Breast epithelium (tissue), 3 donors: Measurements from ENCODE around the gene NFAM1.

Experiments
- CTCF ChIP-seq, 3 donors: fragments of 450-650 bp; IDR thresholded peaks; one replicate each; pipeline ENCODE4 v1.5.1; 2016 to 2017; ENCODE audit warnings: antibody characterized with exemption in 3 of 3, mild to moderate bottlenecking in 3 of 3, moderate library complexity in 3 of 3
- POLR2A ChIP-seq: fragments of 450-650 bp; IDR thresholded peaks from one replicate; pipeline ENCODE4 v1.6.1; 2016; ENCODE audit warnings: antibody characterized with exemption, mild to moderate bottlenecking, moderate library complexity
- POLR2AphosphoS5 ChIP-seq, 3 donors: sonication (generic); formaldehyde crosslinking; IDR thresholded peaks; one replicate each; pipeline ENCODE4 v1.6.1; 2017; ENCODE audit warnings: antibody characterized with exemption in 3 of 3

- TF ChIP-seq POLR2AphosphoS5 (IDR thresholded peaks at IDR 0.05), result no peak
- TF ChIP-seq POLR2A, result no peak
- TF ChIP-seq CTCF (IDR thresholded peaks at IDR 0.05), result no peak
Measured at GRCh38 chr22:42432020-42432596, at the start of gene NFAM1.
